Esophagus muscularis mucosa (tissue), 3 donors: ENCODE measurements around the gene APOE.
A peak's percentile ranks its signal among the peaks of the same experiment; 100 is the strongest.

ENCODE experiments used
- POLR2A ChIP-seq: fragments of 450-650 bp; IDR thresholded peaks from one replicate; pipeline ENCODE4 v1.6.1; 2017; ENCODE audit warnings: antibody characterized with exemption, moderate library complexity, mild to moderate bottlenecking, low read depth
- TF ChIP-seq, protein P1 (sequence below), 3 experiments: fragments of 200-600 bp in 2 of 3; fragments of 450-650 bp in 1 of 3; sonication (generic) in 2 of 3; IDR thresholded peaks; one replicate each; pipeline ENCODE4 v1.5.1; 2017 to 2019; ENCODE audit warnings: antibody characterized with exemption in 3 of 3, mild to moderate bottlenecking in 2 of 3, moderate library complexity in 1 of 3

DNA sequence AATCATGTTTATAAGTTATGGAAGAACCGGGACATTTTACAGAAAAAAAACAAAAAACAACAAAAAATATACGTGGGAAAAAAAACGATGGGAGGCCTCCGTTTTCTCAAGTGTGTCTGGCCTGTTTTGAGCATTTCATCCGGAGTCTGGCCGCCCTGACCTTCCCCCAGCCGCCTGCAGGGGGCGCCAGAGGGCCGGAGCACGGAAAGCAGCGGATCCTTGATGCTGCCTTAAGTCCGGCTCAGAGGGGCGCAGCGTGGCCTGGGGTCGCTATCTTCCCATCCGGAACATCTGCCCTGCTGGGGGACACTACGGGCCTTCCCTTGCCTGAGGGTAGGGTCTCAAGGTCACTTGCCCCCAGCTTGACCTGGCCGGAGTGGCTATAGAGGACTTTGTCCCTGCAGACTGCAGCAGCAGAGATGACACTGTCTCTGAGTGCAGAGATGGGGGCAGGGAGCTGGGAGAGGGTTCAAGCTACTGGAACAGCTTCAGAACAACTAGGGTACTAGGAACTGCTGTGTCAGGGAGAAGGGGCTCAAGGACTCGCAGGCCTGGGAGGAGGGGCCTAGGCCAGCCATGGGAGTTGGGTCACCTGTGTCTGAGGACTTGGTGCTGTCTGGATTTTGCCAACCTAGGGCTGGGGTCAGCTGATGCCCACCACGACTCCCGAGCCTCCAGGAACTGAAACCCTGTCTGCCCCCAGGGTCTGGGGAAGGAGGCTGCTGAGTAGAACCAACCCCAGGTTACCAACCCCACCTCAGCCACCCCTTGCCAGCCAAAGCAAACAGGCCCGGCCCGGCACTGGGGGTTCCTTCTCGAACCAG lies 1.8 kb upstream of the APOE start:
- TF ChIP-seq, protein P1, sequence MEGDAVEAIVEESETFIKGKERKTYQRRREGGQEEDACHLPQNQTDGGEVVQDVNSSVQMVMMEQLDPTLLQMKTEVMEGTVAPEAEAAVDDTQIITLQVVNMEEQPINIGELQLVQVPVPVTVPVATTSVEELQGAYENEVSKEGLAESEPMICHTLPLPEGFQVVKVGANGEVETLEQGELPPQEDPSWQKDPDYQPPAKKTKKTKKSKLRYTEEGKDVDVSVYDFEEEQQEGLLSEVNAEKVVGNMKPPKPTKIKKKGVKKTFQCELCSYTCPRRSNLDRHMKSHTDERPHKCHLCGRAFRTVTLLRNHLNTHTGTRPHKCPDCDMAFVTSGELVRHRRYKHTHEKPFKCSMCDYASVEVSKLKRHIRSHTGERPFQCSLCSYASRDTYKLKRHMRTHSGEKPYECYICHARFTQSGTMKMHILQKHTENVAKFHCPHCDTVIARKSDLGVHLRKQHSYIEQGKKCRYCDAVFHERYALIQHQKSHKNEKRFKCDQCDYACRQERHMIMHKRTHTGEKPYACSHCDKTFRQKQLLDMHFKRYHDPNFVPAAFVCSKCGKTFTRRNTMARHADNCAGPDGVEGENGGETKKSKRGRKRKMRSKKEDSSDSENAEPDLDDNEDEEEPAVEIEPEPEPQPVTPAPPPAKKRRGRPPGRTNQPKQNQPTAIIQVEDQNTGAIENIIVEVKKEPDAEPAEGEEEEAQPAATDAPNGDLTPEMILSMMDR (IDR thresholded peaks at IDR 0.05): peak in 2 of 3 experiments; percentile 96 to 99
- no peak for TF ChIP-seq POLR2A
